Posterior vena cava (tissue), 2 donors: ENCODE results near the gene PDIA6. TPM values are rescaled to one million over a fixed set of nuclear protein-coding genes. Genes with fewer than 3 reads are reported as not detected.
"Not testable (repeated sequence)": the region's sequence is repeated elsewhere in the genome, so short reads cannot be mapped to it uniquely, and the experiment has no call there.

Experiments used
- DNase-seq: peaks from one replicate; pipeline ENCODE4 v3.0.0-alpha.2; 2020; ENCODE audit warnings: low spot score
- intact Hi-C, 2 donors: fragments of 100-400 bp; cut with DNase I; formaldehyde crosslinking; loops; one replicate each; pipeline versions ENCODE4 v1.14.1 to v1.14.2; 2022 to 2023
- total RNA-seq, 2 donors: library from RNA; stranded (reverse); fragmentation: NEBNext Ultra II Directional; extraction: Animal tissue kit (Norgen Biotek cat#: 25700); gene quantifications; one replicate each; pipeline ENCODE4 v1.2.1, GENCODE V29; 2021
- donor health status: DM: yes; HTN: yes; CAD: no.
- donor health status: DM: yes; HTN: yes; CAD: no.

The PDIA6 gene
- total RNA-seq, 2 donors from 2014 or later: 111 to 144 TPM

DNA sequence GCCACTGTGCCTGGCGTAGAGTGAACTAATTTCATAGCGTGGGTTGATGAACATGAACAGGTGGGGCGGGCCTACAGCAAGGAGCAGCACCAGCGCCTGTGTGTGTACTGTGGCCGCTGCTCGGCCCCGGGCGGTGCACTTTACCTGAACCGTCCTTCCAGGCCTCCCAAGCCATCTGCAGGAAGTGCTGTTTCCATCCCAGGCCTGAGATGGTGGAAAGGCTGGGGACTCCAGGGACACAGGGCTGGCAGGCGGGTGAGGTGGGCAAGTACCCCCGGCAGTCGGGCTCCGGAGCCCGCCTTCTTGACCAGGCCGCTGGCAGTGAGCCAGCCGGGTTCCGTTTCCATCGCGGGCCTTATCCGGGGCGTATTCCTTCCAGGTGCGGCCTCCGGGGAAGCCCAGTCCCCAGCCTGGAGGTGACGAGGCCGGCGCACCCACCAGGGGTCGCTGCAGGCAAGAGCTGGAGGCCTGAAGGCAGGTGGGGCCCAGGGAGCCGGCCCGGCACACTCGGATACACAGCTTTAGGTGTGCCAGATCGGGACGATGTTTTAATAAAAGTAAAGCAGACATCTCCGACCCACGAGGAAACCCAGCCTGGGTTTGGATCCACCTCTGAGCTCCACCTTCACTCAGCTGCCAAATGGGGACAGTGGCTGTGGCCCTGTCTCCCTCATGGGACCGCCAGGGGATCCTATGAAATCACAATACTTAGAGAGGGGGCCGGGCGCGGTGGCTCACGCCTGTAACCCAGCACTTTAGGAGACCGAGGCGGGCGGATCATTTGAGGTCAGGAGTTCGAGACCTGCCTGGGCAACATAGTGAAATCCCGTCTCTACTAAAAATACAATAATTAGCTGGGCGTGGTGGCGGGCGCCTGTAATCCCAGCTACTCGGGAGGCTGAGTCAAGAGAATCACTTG lies 22.7 kb upstream of the PDIA6 start:
- DNase-seq: peak; percentile 83
- intact Hi-C loops: loop anchor here in 1 of 2 donors (10.0 kb wide), 1 partner anchor 289 kb away; no protein-coding TSS in a partner anchor

DNA sequence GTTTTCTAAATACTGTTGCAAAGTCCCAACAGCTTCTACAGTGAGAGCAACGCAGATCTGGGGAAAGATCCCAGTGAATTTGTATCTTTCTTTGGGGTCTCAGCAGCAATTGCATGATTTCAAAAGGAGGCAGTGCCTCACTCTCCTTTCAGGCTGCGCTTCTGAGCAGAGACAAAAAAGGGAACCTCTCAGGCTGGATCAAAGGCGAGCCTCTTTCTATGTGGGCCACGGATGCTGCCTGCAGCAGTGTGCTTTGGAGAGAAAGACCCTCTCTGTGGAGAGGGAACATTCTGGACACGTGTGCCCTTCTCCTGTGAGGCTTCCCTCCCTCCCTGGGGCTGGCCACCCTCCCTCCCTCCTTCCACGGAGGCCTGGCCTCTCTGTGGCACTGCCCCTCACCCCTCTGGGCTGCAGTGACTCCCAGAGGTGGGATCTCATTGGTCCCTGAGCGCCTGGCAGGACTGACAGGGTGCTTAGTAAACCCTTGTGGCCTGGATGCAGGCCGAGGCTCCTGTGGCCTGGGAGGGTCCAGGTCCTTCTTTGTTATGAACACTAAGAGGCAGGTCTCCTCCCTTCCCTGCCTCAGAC lies 21.6 kb upstream of the PDIA6 start:
- DNase-seq: no peak
- intact Hi-C loops: loop anchor here (5.0 to 10.0 kb wide), 2 partner anchors 291 to 748 kb away; no protein-coding TSS in a partner anchor

DNA sequence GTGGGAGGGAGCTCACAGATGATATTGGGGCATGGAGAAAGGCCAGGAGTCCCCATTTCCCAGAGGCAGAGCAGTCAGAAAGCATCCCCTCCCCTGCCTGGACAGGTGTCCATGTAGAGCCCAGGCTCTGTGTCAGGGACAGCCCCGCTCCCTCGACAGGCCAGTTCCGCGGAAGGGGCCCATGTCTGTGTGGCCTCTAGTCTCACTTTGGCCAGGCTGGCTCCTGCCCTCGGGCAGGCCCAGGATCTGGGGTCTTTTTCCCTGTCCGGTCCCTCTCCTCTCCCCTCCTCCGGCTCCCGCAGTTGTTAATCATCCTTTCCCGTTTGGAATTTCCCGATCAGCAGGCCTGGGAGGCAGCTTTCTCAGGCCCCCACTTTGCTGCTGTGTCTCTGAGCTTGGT lies 20.4 kb upstream of the PDIA6 start:
- DNase-seq: no peak
- intact Hi-C loops: loop anchor here (2.0 to 10.0 kb wide), 3 partner anchors 292 to 749 kb away; no protein-coding TSS in a partner anchor

GRCh38 chr2:10832203-10832936 lies 19.8 kb upstream of the PDIA6 start:
- intact Hi-C loops: loop anchor here (2.0 to 10.0 kb wide), 3 partner anchors 292 to 750 kb away; no protein-coding TSS in a partner anchor
- DNase-seq: peak; percentile 93

GRCh38 chr2:10831400-10831985 lies 18.9 kb upstream of the PDIA6 start:
- intact Hi-C loops: loop anchor here (5.0 to 10.0 kb wide), 2 partner anchors 293 to 751 kb away; no protein-coding TSS in a partner anchor

GRCh38 chr2:10830641-10831399 lies 18.2 kb upstream of the PDIA6 start:
- intact Hi-C loops: loop anchor here (5.0 to 10.0 kb wide), 2 partner anchors 294 to 751 kb away; no protein-coding TSS in a partner anchor
- no peak for DNase-seq

More at GRCh38 chr2:10831400-10831985, 18.9 kb upstream of the PDIA6 start:
- DNase-seq: no peak

- intact Hi-C loops: loop anchor here (5.0 to 10.0 kb wide), 2 partner anchors 295 to 752 kb away; no protein-coding TSS in a partner anchor
- no peak for DNase-seq
These were observed 17.6 kb upstream of the PDIA6 start for GRCh38 chr2:10830203-10830602.

DNA sequence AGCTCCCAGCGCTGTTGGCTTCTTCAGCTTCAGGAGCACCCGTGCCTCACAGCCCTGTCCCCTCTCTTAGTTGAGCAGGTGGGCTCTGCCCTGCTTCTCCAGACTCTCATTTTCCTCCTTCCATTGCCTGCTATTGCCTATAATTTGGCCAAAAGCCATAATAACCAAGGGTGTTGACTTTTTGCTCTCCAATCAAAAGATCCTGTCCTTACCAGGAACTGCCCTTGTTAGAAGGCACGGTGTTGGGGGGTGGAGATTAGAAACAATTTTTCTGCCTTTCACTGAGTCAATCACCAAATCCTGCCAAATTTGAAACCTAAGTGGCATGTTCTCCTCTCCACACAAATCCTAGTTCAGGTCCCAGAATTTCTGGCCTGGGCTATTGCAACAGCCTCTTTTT lies 16.7 kb upstream of the PDIA6 start:
- no peak for DNase-seq
- intact Hi-C loops: no loop called here

- intact Hi-C loops: no loop called here
- no peak for DNase-seq
These were observed 15.8 kb upstream of the PDIA6 start for GRCh38 chr2:10828346-10828745.

- DNase-seq: no peak
- intact Hi-C loops: no loop called here
These were observed 14.0 kb upstream of the PDIA6 start for GRCh38 chr2:10826625-10827024.

GRCh38 chr2:10826026-10826425 lies 13.4 kb upstream of the PDIA6 start:
- no peak for DNase-seq
- intact Hi-C loops: no loop called here

DNA sequence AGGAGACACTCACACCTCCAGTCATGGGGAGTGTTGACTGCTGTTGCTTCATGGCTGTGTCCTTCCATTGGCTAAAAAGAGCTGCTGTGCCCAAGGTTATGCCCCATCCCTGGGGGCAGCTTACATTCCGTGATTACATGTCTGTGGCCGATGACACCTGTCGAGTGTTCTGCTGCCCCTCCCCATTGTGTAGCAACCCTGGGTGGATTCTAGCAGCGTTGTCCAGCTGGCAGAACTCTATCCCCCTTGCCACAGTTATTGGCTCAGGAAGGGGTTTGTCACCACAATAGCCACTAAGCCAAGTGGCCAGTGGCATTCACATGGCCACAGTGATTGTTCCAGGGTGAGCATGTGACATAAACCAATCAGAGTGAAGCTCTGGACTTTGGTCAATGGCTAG lies 11.6 kb upstream of the PDIA6 start:
- no peak for DNase-seq
- intact Hi-C loops: no loop called here

DNA sequence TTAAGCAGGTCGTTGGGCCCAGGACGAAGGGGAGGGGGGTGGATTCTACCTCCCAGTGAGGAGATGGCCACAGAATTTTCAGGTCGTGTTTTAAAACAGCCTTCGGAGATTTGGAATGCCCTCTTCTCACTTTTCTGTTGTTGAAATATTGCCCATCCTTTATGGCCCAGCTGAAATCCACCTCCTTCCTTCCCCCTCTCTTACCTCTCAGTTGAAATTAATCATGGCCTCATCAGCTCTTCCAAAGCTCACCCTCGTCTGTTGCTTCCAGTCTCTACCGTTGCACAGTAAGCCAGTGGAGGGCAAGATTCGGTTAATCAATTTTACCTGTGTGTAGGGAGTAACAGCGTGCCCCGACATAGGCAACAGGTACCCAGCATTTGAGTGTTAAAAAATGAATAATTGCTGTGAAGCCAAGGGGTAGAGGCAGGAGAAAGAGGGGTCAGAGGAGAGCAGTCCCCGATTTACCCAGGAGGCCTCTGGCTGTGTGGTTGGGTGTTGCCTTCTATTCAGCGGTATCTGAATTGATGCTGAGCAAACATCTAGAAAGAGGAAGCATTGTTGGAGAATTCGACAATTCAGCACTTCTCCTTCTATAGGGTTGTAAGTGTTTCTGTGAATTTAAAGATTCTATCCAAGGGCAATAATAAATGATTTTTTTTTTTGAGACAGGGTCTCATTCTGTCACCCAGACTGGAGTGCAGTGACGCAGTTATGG lies 8.6 kb upstream of the PDIA6 start:
- peak; percentile 17 for DNase-seq
- intact Hi-C loops: no loop called here

GRCh38 chr2:10820562-10820961 lies 8.0 kb upstream of the PDIA6 start:
- DNase-seq: peak; percentile 49
- intact Hi-C loops: no loop called here

DNA sequence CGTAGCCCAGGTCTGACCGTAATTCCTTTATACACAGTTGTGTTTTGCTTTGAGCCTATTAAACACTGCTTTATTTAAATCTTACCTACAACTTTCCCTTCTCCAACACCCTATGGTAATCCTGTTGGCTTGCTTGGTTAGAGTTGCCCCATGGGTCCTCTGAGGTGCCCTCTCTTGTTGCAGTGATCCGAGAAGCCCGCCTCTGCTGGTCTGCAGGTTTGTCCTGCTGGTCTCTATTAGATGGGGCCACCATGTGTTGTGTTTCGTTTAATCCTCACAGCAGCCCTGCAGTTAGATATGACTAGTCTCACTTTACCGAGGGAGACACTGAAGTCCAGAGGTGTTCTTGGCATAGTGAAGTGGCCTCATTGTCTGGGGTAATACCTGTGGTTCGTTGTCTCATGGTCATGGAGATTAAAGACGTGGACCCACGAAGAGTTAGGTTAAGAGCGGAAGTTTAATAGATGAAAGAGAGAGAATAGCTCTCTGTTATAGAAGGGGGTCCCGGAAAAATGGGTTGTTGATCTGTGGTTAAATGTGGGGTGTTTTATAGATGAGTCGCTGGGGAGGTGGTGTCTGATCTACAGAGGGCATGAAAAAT lies 7.2 kb upstream of the PDIA6 start:
- intact Hi-C loops: no loop called here
- no peak for DNase-seq

DNA sequence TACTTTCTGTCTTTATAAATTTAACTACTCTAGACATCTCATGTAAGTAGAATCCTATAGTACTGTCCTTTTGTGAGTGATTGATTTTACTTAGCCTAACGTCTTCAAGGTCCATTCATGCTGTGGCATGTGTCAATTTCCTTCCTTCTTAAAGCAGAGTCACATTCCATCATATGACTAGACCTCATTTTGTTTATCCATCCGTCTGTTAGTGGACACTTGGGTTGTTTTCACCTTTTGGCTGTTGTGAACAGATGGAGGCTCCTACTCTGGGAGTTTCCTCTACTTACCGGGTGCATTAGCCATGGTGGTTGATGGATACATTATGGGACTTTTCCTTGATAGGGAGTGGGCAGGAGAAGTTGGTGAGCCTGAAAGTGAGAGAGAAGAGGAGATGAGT lies 6.4 kb upstream of the PDIA6 start:
- DNase-seq: no peak
- intact Hi-C loops: no loop called here

- intact Hi-C loops, DNase-seq: not testable (repeated sequence)
These were observed 5.7 kb upstream of the PDIA6 start for GRCh38 chr2:10818305-10818704.
